ENCODE results near the gene NPAS4.
A peak's percentile ranks its signal among the peaks of the same experiment; 100 is the strongest.
"Not testable (repeated sequence)": the region's sequence is repeated elsewhere in the genome, so short reads cannot be mapped to it uniquely, and the experiment has no call there.

NPAS4 gene

GRCh38 chr11:66418168-66418985, 2.5 kb upstream of the NPAS4 start:
- peak; percentile 86 for DNase-seq

GRCh38 chr11:66418986-66419308, 1.9 kb upstream of the NPAS4 start:
- DNase-seq = no peak

- no peak for DNase-seq
These were observed 1.0 kb upstream of the NPAS4 start for GRCh38 chr11:66419825-66420224.

GRCh38 chr11:66421492-66422205, 814 bp downstream of the NPAS4 start:
- peak; percentile 68 for DNase-seq

GRCh38 chr11:66426314-66426713, 5.5 kb downstream of the NPAS4 start:
- no peak for DNase-seq

- no peak for DNase-seq
These were observed 8.1 kb downstream of the NPAS4 start for GRCh38 chr11:66428933-66429332.

GRCh38 chr11:66429983-66430602, 9.3 kb downstream of the NPAS4 start:
- DNase-seq = peak; percentile 58

- not testable (repeated sequence) for DNase-seq
These were observed 10.5 kb downstream of the NPAS4 start for GRCh38 chr11:66431287-66431686.

GRCh38 chr11:66431871-66432329, 11.1 kb downstream of the NPAS4 start:
- not testable (repeated sequence) for DNase-seq

- DNase-seq = no peak
These were observed 11.8 kb downstream of the NPAS4 start for GRCh38 chr11:66432597-66432996.

- DNase-seq = no peak
These were observed 17.2 kb downstream of the NPAS4 start for GRCh38 chr11:66437979-66438503.

- DNase-seq = peak; percentile 99
These were observed 17.9 kb downstream of the NPAS4 start, which contains the start of gene MRPL11 for GRCh38 chr11:66438504-66439466. Gene MRPL11, minus strand, starts transcription at chr11:66438848. Its CDS starts 94 bp downstream, at chr11:66438754.

- DNase-seq = not testable (repeated sequence)
These were observed 19.5 kb downstream of the NPAS4 start for GRCh38 chr11:66440101-66440939.

GRCh38 chr11:66440940-66441282, 20.1 kb downstream of the NPAS4 start:
- not testable (repeated sequence) for DNase-seq

- no peak for DNase-seq
These were observed 22.8 kb downstream of the NPAS4 start for GRCh38 chr11:66443602-66444001.

GRCh38 chr11:66447012-66447411, 26.2 kb downstream of the NPAS4 start:
- no peak for DNase-seq

GRCh38 chr11:66448523-66448922, 27.7 kb downstream of the NPAS4 start:
- DNase-seq = no peak

GRCh38 chr11:66450560-66450959, 29.7 kb downstream of the NPAS4 start:
- DNase-seq = no peak

- DNase-seq = no peak
These were observed 30.8 kb downstream of the NPAS4 start for GRCh38 chr11:66451663-66452062.

- DNase-seq = no peak
These were observed 33.4 kb downstream of the NPAS4 start for GRCh38 chr11:66454247-66454646.

GRCh38 chr11:66454828-66455227, 34.0 kb downstream of the NPAS4 start:
- no peak for DNase-seq
